NCI-H146 treated with DMSO at 0.1 percent for 48 hours (cell line): Measurements from ENCODE around the gene CPED1.
"Not testable (repeated sequence)": the region's sequence is repeated elsewhere in the genome, so short reads cannot be mapped to it uniquely, and the experiment has no call there.

Experiments
- DNase-seq: peaks from one replicate; lab custom pipeline; 2025; ENCODE audit not compliant: unreplicated experiment; lab: John Stamatoyannopoulos, UW

The CPED1 gene

DNA sequence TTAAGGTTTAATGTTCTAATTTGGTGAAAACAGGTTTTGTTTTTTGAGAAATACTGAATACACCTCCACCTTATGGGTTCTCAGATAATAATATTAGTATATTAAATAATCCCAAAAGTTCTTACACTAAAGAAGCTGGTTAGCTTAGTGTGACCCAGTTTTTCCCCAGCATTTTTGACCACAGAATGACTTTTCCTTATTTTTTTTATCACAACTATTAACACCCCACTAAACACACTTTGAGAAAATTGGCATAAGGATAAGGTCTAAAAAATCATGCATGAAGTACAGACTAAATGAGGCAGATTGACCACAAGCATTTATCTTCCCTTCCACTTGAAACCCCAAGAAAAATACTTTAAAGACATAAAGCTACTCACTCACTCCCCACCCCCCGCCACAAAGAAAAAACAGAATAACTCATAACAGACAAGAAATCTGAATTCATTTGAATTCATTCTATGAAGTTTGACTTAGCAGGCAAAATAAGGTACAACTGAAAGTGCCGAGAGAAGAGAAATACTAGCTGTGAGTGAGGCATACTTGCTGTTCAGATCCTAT lies 290.6 kb downstream of the CPED1 start:
- no peak for DNase-seq

DNA sequence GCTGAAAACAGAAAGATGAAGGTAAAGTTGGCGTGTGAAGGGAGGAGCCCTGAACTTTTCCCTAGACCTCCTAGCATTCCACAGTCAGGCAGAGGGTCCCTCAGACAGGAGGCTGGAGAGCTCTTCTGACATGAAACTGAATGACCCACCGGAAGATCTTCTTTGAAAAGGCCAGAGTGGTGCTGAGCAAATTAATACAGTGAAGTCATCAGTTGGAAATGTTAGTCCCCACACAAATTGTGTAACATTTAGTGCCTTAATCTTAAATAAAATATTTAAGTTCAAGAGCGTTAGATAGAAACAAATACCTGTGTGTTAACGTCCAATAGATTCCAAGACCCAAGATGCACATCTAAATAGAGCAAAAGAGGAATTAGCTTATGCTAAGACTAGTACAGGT lies 291.3 kb downstream of the CPED1 start:
- DNase-seq = no peak

DNA sequence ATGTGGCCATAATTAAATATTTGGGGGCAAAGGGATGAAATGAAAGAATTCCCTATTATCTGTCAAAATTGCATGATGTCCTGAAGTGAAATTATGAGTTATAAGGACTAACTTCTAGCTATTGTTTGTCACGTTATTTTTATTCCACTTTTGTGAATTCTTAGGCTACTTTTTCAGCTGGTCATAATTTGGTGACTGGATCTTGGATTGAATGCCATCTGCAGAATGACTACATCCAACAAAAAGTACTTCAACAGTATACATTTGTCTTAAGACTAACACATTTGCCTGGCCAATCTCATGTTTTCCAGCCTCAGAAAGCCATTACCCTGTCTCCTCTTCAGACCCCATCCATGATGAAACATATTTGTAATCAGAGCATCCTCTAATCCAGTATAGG lies 292.1 kb downstream of the CPED1 start:
- DNase-seq = no peak

DNA sequence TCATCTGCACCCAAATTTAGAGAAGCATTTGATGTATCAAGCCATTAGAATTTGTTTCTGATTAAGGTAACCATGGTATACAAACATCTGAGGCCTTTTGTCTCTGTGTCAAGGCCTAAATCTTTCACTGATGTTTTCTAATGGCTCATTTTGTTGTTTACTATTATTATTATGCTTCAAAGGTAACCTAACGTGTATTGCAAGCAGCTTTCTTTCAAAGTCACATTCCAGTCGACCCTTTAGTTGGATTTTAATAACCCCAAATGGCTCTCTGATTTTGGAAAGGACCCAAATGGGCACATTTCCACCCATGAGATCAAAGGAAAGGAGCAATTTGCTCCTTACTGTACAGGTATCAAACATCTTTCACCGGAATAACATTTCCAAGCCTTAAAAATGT lies 293.6 kb downstream of the CPED1 start:
- no peak for DNase-seq

DNA sequence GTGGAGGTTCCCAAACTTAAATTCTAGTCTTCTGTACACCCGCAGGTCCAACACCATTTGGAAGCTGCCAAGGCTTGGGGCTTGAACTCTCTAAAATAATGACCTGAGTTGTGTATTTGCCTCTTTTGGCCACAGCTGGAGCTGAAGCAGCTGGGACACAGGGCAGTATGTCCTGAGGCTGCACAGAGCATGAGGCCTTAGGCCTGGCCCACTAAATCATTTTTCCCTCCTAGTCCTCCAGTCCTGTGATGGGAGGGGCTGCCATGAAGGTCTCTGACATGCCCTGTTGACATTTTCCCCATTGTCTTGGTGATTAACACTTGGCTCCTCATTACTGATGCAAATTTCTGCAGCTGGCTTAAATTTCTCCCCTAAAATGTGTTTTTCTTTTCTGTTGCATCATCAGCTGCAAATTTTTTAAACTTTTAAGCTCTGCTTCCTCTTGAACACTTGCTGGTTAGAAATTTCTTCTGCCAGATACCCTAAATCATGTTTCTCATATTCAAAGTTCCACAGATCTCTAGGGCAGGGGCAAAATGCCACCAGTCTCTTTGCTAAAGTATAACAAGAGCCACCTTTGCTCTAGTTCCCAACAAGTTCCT lies 296.7 kb downstream of the CPED1 start:
- no peak for DNase-seq

DNA sequence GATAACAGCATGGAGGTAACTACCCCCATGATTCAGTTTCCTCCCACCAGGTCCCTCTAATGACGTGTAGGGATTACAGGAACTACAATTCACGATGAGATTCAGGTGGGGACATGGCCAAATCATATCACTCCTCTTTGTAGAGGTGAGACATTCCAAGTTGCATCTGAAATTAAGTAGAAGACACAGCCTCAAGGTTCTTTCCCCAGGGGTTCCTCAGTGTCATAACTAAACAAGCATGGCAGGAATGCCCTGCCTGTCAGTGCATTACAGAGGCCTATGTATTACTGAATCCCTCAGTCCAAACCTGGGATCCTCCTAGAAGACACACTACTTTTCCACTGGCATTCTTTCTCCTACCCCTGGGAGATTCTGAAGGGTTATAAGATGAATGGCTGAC lies 297.7 kb downstream of the CPED1 start:
- DNase-seq = no peak

DNA sequence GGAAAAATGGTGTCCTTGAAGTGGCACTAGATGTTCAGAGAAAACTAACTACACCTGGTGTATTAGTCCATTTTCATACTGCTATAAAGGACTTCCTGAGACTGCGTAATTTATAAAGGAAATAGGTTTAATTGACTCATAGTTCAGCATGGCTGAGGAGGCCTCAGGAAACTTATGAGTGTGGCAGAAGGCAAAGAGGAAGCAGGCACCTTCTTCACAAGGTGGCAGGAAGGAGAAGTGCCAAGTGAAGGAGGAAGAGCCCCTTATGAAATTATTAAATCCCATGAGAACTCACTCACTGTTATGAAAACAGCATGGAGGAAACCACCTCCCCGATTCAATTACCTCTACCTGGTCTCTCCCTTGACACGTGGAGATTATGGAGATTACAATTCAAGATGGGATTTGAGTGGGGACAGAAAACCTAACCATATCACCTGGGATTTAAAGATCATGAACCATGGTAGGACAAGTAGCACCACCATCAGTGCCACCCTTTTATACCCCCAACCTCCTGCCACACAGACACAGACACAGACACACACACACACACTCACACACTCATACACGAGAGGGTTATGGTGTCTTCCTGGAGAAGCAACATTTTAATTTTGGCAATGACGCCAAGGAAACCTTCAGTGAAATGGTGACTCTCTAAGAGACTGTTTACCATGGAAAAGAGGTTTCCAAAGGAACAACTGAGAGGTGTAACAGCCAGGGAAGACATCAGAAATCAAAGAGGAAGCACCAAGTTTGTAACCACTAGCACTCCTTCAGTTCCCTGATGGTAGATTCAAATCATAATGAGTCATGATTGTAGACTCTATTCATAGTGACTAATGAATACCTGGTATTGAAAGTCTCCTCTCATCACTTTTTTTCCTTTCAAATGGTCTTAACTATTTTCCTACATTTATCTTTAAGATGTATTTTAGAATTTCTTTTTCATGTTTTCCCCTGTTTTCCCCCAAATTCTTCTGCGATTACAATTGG lies 298.5 kb downstream of the CPED1 start:
- DNase-seq = no peak

DNA sequence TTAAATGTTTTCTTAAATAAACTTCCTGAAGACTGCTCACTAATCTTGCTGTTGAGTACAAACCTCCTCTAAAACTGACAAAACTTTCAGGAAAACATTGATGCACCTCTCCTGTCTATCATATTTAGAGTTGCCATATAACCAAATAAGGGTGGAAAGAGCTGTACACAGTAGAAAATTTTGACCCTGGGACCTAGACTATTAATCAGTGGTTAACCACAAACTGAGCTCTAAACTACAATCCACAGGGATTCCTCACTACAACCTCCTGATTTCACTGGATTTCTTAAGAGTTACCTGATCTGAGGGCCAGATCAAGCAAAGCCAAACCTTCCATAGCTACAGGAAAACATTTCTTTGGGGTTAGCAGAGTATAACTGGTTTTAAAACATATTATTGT lies 300.4 kb downstream of the CPED1 start:
- DNase-seq = no peak

DNA sequence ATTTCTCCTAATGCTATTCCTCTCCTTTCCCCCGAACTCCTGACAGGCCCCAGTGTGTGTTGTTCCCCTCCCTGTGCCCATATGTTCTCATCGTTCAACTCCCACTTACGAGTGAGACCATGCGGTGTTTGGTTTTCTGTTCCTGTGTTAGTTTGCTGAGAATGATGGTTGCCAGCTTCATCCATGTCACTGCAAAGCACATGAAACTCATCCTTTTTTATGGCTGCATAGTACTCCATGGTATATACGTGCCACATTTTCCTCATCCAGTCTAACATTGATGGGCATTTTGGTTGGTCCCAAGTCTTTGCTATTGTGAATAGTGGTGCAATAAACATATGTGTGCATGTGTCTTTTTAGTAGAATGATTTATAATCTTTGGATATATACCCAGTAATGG lies 301.4 kb downstream of the CPED1 start:
- DNase-seq = not testable (repeated sequence)

DNA sequence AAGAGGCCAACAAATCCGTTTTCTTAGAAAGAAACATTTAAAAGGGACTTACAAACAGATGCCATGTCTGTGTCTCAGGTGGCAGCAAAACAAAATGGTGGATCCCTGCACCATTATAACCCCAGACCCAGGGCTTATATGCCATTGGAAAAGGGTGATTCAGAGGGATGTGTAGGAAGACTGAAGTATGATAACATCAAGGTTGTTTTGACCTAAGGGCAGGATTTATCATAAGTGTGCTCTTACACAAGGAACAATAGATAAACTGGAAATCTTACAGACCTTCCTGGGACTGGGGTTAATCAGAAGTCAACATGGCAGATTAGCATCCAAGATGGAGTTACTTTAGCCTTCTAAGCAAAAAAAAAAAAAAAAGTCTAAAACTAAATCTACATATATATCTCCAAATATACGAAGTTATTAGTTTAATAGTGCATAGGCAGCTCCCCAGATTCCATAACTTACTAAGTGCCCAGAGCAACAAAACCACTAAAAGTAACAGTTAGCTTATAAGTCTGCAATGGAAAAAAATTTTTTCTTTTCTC lies 306.0 kb downstream of the CPED1 start:
- DNase-seq = no peak

DNA sequence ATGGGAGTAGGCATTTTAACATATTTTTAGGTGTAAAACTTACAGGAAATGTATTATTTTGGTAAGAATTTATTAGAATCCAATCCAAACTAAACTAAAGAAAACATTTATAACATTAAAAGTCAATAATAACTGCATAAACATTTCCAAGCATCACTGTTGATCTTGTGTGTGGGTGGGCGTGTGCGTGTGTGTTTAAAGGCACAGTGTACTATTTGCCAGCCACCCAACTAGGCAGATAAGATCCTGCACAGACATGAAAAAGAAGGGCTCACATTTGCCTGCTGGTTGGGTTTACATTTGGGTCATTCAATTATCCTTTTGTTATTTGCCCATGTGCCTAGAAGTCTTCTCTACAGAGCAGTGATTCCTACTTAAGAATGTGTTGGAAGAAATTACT lies 309.3 kb downstream of the CPED1 start:
- DNase-seq = no peak

DNA sequence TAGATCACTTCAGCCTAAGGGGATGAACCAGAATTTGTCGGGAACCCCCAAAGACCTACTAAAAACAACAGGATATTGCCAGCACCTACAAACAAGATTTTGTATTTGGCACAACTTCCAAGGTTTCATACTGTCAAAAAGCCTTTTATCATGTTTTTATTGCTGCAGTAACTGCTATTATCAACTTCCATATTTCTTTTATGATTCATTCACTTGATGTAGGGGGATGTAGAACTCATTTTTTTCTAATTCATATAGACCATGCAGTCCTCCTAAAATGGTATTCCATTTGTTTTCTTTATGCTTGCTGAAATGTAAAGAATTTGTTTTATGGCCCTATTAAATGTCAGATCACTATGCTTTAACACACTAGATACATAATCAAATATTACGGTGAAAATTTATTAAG lies 310.3 kb downstream of the CPED1 start:
- DNase-seq = no peak

DNA sequence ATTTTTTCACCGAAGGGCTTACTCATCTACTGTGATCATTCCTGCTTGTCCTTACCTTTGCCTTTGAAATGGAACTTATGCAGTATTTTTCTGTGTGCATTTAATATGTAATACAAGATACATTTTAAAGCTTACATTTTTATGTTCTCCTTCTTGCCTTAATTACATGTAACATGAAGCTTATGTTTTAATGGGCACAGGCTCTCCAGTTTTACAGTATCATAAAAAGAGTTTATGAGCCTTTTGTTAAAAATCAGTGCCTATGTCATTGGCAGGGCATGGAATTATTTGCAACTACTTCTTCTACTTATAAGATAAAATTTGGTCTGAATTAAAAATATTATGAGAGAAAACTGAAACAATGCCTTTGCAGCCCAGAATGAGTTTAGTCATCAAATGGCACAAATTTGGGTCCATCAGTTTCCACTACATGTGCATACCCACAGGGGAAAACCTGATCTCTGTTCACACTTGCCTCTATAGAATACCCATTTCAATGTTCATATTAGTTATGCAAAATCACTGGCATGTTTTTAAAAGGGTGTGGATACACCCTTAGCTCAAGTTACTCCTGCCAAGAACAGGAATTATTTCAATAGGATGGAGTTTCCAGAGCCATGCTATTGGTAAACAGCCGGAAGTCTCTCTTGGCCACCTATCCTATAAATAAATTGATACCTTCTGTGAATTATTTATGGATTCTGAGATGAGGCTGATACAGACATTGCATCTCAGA lies 312.3 kb downstream of the CPED1 start:
- no peak for DNase-seq

DNA sequence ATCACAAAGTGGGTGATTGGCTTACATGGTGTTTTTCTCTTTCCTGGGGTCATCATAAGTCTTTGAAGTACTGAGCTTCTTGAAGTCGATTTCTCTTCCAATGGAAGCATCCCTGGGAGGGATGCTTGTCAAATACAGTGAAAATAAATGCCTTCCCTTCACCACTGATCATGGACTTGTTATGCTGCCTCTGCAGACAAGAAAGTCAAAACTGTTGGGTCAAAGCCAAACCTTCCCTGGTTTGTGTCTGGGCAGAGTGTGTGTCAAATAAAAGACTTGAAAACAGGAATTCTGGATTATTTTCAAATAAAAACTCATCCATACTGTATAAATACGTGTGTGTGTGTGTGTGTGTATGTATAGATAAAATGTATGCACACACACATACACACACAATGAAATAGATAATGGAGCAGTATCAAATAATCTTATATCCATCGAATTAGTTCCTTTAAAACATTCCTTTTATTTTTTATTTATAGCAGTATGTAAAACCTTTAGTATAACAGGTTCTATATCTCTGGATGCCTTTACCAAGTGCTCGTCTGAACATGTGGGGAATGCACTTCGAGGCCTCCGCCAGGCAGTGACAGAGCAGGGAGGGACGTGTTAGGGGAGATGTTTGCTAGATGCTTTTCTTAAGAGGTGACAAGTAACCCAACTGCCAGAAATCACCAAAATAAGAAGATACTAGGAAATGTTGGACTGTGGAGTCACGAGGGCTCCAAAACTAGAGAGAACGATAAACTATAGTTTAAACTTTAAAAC lies 313.1 kb downstream of the CPED1 start:
- DNase-seq = no peak

DNA sequence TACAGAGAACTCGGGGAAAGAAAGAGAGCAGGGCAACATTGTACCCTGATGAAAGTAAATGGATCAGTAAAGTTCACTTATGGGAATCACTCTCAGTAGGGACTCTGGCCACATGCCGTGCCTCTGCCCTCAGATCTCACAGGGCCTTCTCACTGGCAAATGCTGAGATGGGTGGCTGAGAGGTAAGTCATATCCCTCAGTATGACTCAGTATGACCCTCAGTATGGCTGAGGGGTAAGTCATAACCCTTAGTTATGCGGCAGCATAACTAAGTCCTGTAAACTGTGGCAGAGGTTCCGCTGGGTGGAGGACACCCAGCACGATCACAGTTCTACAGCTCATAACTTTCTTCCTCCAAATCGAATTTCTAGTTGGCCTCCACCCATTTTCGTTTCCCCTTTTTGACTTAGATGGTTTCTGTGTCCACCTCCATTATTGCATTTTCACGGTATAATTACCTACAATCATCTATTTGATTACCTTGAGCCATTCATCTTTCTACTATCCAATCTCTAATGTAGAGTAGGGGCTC lies 313.8 kb downstream of the CPED1 start:
- DNase-seq = no peak

DNA sequence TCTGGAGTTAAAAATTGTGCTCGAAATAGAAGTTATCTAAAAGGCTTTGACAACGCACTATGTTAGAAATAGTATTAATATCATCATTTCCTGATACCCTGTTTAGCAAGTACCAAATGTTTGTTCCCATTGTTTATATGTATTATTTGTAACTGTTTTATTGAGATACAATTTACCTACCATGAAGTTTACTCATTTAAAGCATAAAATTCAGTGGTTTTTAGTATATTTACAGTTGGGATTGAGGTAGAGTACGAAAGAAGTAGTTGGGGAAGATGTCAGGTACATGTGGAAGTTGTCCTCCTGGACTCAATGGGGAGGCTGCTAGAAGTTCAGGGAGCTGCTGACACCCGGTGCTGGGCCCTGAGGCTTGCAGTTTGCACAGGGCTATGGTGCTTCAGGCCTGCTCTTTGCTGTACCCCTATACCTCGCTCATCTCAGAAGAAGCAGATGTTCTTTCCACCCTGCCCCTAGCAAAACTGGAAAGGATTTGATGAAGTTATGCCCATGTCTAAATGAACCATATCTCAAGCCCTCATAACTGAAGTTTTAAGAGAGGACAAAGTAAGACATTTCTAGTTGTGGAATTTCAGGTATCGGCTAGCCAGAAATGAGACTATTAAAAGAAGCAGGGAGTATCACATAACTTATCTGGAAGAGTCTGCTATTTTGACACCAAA lies 315.1 kb downstream of the CPED1 start:
- DNase-seq = no peak

DNA sequence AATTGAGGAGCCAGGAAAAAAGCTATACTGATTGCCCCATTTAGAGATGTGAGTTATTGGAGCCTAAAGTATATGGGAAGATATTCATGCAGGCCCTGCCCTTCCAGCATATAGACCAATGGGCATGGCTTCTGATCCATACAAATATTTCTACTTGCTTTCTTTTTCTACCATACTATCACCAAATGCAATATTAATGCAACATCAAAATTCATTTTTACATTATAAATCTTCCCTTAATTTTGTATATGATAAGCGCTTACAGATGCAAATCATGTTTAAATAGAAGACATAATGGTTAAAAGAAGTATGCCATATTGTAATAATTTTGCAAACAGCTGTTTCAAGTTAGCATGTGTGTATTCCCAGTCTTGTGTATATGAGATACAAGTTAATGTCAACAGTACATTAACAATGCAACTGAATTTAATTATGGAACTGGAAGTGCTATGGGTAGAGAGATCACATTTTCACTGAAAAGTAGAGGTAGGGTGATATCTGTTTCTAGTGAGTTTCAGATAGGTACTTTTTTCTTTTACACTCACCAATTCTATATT lies 315.7 kb downstream of the CPED1 start:
- no peak for DNase-seq

DNA sequence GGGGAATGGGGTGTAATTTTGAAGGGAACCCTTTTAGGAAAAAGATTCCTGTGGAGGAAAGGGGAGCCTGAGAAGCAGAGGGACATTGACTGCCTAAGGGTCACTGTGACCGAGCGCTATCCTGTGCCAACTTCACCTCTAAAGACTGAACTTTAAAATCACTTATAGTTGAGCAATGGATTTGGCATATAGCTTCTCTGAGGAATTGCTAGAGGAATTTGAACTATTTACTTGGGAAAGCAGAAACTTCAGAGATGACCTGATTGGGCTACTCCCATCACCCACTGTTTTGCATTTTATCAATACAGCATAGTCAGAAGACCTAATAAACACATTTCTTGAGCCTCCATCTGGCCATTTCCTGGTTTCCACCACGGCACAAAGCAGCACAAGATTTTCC lies 316.6 kb downstream of the CPED1 start:
- DNase-seq = no peak

DNA sequence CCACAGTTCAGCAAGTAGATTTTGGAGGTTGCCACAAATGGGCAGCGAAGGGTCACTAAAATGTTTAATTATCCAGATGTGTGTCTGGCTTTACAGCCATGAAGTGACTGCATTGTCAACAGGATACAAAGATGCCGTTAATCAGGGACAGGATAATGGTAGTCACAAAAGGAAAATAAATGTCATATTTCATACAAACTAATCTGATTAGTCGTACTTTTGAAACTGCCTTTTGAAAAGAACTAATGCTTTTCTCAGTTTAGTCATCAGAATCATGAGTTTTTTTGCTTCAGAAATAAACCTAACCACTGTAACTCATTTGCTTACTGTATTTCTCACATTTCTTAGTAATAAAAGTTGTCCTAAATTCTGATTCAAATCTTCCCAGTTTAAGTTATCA lies 318.1 kb downstream of the CPED1 start:
- no peak for DNase-seq
